Glutamatergic neuron (in vitro differentiated cells): ENCODE data around the gene EHBP1L1. TPM values are rescaled to one million over a fixed set of nuclear protein-coding genes. Genes with fewer than 3 reads are reported as not detected.
"Not testable (repeated sequence)": the region's sequence is repeated elsewhere in the genome, so short reads cannot be mapped to it uniquely, and the experiment has no call there.

Experiments used
- DNase-seq: peaks from one replicate; pipeline ENCODE4 v3.0.0; 2022
- H3K27ac Mint-ChIP-seq: one replicate; pipeline ENCODE4 v1.8.0; 2020; ENCODE audit warnings: mild to moderate bottlenecking, mixed read lengths, inconsistent platforms; ENCODE audit not compliant: unreplicated experiment
- H3K27me3 Mint-ChIP-seq: one replicate; pipeline ENCODE4 v1.8.0; 2020; ENCODE audit warnings: mild to moderate bottlenecking, moderate library complexity, mixed read lengths, inconsistent platforms; ENCODE audit not compliant: unreplicated experiment
- H3K36me3 Mint-ChIP-seq: one replicate; pipeline ENCODE4 v1.8.0; 2020; ENCODE audit warnings: mild to moderate bottlenecking, mixed read lengths, inconsistent platforms; ENCODE audit not compliant: unreplicated experiment
- H3K4me1 Mint-ChIP-seq: one replicate; pipeline ENCODE4 v1.8.0; 2020; ENCODE audit warnings: mild to moderate bottlenecking, low read depth, mixed read lengths, inconsistent platforms; ENCODE audit not compliant: unreplicated experiment
- H3K4me3 Mint-ChIP-seq: one replicate; pipeline ENCODE4 v1.8.0; 2020; ENCODE audit warnings: mild to moderate bottlenecking, mixed read lengths, inconsistent platforms; ENCODE audit not compliant: unreplicated experiment
- H3K9me3 Mint-ChIP-seq: one replicate; pipeline ENCODE4 v1.8.0; 2020; ENCODE audit warnings: mild to moderate bottlenecking, moderate library complexity, mixed read lengths, inconsistent platforms; ENCODE audit not compliant: unreplicated experiment
- total RNA-seq: library from RNA; stranded (reverse); fragmentation: NEBNext Ultra II Directional; extraction: Animal tissue kit (Norgen Biotek cat#: 25700); gene quantifications from one replicate; pipeline ENCODE4 v1.2.1, GENCODE V29; 2021; ENCODE audit not compliant: unreplicated experiment
- TF ChIP-seq, protein P1 (sequence below): fragments of 200-600 bp; sonication (generic); IDR thresholded peaks from one replicate; pipeline ENCODE4 v1.5.0; 2021; ENCODE audit not compliant: partially characterized antibody, unreplicated experiment

The EHBP1L1 gene
- total RNA-seq, 1 donor from 2014 or later = 14.2 TPM

DNA sequence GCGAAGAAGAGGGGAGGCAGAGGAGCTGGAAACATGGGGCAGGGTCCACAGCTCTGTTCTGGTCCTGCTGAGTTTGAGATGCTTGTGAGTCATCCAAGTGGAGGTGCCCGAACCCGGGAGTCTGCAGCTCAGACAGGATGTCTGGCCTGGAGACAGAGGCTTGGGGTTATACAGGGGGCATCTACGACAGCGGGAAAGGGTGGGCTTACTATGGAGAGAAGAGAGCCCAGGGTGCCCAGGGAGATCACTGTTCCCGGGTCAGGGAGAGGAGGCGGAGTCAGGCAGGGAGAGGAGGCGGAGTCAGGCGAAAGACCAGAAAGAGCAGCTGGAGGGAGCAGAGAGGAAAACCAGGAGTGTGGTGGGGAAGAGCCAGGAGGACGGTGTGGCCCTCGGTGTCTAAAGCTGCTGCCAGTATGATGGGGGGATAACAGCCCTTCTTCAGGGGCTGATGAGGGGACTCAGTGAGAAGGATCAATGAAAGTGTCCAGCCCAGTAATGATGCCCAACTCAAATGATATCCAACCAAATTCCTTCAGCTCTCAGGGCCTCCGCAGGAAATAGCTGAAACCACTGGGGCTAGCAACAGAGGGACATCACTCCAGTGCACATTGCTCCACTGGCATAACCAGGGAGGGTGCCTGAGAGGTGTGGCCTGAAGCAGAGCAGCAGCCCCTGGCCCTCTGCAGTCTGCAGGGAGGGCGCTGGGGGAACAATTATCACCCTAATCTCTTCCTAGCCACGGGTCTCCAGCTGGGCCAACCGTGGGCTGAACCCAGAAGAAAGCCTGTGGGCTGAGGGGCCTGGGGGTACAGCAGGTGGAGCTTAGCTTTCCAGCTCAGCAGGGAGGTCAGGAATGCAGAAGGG is 15.1 kb upstream of the EHBP1L1 start:
- no peaks in the 10 kb centered on the region for H3K36me3 Mint-ChIP-seq

DNA sequence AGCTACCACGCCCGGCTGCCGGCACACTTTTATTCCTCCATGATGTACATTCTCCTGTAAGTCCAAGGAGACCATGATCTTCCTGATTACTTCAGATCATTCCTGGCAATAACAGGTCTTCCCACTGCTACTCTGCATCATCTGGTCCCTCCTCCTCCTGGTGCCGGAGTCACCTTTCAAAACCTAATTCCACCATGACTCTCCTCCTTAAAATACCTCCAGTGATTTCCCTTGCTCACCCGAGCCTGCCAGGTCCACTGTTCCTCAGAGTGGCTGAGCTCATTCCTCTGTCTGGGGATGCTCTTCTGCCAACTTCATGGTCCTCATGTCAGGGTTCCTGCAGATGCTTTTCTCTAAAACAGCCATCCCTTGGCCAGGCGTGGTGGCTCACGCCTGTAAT is 13.8 kb upstream of the EHBP1L1 start:
- Mint-ChIP-seq H3K4me1 (peaks cover 3% of the 10 kb centered on the region), H3K4me3 (peak overlapping the region; percentile 40), H3K27ac (peak overlapping the region; percentile 50), H3K36me3 (no peaks in the 10 kb centered on the region), H3K9me3 (peaks cover 4% of the 10 kb centered on the region), H3K27me3 (peaks cover 9% of the 10 kb centered on the region)
- TF ChIP-seq, protein P1, sequence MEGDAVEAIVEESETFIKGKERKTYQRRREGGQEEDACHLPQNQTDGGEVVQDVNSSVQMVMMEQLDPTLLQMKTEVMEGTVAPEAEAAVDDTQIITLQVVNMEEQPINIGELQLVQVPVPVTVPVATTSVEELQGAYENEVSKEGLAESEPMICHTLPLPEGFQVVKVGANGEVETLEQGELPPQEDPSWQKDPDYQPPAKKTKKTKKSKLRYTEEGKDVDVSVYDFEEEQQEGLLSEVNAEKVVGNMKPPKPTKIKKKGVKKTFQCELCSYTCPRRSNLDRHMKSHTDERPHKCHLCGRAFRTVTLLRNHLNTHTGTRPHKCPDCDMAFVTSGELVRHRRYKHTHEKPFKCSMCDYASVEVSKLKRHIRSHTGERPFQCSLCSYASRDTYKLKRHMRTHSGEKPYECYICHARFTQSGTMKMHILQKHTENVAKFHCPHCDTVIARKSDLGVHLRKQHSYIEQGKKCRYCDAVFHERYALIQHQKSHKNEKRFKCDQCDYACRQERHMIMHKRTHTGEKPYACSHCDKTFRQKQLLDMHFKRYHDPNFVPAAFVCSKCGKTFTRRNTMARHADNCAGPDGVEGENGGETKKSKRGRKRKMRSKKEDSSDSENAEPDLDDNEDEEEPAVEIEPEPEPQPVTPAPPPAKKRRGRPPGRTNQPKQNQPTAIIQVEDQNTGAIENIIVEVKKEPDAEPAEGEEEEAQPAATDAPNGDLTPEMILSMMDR = no peak
- no peak for DNase-seq

More for the DNA sequence above, 15.1 kb upstream of the EHBP1L1 start:
- Mint-ChIP-seq H3K27ac (no peak overlapping the region), H3K27me3 (peaks cover 14% of the 10 kb centered on the region), H3K9me3 (peaks cover 8% of the 10 kb centered on the region), H3K4me1 (peaks cover 6% of the 10 kb centered on the region), H3K4me3 (peak overlapping the region; percentile 59)
- peak; percentile 68 for DNase-seq
- TF ChIP-seq, protein P1 = no peak

DNA sequence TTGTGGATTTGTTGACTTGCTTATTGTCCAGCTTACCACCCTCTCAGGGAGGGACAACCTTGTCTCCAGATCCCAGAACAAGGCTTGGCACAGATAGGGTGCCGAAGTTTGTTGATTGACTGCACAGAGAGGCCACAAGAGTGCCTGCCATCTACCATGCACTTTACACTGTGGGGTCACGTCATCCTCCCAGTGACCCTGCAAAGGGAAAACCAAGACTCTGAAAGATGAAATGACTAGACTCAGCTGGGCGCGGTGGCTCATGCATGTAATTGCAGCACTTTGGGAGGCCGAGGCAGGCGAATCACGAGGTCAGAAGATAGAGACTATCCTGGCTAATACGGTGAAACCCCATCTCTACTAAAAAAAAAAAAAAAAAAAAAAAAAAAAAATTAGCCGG is 13.1 kb upstream of the EHBP1L1 start:
- Mint-ChIP-seq H3K27me3 (peaks cover 5% of the 10 kb centered on the region), H3K27ac (no peak overlapping the region), H3K36me3 (no peaks in the 10 kb centered on the region), H3K4me3 (no peak overlapping the region), H3K4me1 (peaks cover 3% of the 10 kb centered on the region), H3K9me3 (peaks cover 4% of the 10 kb centered on the region)
- TF ChIP-seq, protein P1 = no peak
- no peak for DNase-seq

DNA sequence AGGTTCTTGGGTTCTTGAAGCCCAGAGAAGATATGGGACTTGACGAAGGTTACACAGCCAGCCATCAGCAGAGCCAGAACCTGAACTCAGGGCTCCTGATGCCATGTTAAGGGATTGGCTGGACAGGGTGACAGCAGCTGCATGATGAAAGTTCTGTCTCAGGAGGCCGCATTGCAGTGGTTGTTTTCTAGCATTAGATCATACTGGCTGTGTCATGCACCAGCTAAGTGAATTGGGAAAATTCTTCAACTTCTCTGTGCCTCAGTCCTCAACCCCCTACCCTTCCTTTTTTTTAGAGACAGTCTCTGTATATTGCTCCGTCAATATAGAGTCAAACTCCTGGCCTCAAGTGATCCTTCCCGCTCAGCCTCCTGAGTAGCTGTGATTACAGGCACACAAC is 12.3 kb upstream of the EHBP1L1 start:
- Mint-ChIP-seq H3K27me3 (peaks cover 5% of the 10 kb centered on the region), H3K27ac (no peak overlapping the region), H3K36me3 (no peaks in the 10 kb centered on the region), H3K4me1 (peaks cover 4% of the 10 kb centered on the region), H3K9me3 (peaks cover 5% of the 10 kb centered on the region), H3K4me3 (no peak overlapping the region)
- TF ChIP-seq, protein P1 = no peak
- DNase-seq = no peak

DNA sequence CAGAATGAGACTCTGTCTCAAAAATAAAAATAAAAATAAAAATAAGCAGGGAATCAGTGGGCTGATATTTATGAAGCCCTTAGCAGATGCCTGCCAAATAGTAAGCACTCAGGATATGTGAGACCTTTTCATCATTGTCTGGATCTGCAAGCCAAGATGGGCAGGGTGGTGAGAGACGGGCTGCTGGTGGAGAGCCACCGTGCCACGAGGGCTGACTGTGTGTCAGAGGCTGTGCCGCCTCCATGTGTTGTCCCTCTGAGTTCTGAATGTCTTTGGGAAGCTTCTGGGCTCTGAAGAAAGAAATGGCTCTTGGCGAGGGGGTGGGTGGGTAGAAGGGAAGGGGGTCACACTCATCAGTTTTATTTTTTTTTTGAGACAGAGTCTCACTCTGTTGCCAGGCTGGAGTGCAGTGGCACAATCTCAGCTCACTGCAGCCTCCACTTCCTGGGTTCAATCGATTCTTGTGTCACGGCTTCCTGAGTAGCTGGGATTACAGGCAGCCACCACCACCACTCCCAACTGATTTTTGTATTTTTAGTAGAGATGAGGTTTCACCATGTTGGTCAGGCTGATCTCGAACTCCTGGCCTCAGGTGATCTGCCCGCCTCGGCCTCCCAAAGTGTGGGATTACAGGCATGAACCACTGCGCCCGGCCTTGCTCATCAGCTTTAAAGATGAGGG is 10.8 kb upstream of the EHBP1L1 start:
- not testable (repeated sequence) for H3K4me3 Mint-ChIP-seq, H3K27me3 Mint-ChIP-seq, H3K4me1 Mint-ChIP-seq, DNase-seq, H3K27ac Mint-ChIP-seq, H3K36me3 Mint-ChIP-seq
- peaks cover 11% of the 10 kb centered on the region for H3K9me3 Mint-ChIP-seq
